ENCODE data around the gene KIF2A.

DNA sequence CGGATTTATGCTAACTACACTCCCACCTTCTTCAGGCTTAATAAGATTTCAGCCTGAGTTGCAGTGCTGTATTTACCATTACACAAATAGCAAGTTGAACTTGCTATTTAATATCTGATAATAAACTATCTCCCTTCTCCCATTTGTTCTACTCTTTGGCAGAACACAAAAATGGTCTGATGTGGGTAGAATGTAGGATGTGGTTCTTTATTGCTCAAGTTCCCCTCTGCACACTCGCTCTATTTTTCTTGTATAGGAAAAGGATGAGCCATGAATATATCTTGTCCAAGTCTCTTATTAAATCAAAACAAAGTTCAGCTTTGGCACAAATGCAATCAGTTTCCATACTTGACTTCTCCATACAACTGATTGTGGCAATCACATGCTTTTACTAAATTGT lies 37.2 kb upstream of the KIF2A start:
- TF ChIP-seq, protein P1, sequence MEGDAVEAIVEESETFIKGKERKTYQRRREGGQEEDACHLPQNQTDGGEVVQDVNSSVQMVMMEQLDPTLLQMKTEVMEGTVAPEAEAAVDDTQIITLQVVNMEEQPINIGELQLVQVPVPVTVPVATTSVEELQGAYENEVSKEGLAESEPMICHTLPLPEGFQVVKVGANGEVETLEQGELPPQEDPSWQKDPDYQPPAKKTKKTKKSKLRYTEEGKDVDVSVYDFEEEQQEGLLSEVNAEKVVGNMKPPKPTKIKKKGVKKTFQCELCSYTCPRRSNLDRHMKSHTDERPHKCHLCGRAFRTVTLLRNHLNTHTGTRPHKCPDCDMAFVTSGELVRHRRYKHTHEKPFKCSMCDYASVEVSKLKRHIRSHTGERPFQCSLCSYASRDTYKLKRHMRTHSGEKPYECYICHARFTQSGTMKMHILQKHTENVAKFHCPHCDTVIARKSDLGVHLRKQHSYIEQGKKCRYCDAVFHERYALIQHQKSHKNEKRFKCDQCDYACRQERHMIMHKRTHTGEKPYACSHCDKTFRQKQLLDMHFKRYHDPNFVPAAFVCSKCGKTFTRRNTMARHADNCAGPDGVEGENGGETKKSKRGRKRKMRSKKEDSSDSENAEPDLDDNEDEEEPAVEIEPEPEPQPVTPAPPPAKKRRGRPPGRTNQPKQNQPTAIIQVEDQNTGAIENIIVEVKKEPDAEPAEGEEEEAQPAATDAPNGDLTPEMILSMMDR (IDR thresholded peaks at IDR 0.05 in 8 of 11, conservative IDR thresholded peaks at IDR 0.05 in 3 of 11), result no peak
- TF ChIP-seq POLR2AphosphoS5 (IDR thresholded peaks at IDR 0.05) (no peak), POLR2A (IDR thresholded peaks at IDR 0.05) (no peak)
